Activated T-cell treated with anti-CD3 and anti-CD28 coated beads, Interleukin-2, amount 50 U/mL, for 1 hour (primary cell): ENCODE measurements around the gene CHST12.
A peak's percentile ranks its signal among the peaks of the same experiment; 100 is the strongest.
"Not testable (repeated sequence)": the region's sequence is repeated elsewhere in the genome, so short reads cannot be mapped to it uniquely, and the experiment has no call there.

Experiments used
- DNase-seq: peaks from one replicate; pipeline ENCODE4 v3.0.0-alpha.2; 2020

The CHST12 gene

DNA sequence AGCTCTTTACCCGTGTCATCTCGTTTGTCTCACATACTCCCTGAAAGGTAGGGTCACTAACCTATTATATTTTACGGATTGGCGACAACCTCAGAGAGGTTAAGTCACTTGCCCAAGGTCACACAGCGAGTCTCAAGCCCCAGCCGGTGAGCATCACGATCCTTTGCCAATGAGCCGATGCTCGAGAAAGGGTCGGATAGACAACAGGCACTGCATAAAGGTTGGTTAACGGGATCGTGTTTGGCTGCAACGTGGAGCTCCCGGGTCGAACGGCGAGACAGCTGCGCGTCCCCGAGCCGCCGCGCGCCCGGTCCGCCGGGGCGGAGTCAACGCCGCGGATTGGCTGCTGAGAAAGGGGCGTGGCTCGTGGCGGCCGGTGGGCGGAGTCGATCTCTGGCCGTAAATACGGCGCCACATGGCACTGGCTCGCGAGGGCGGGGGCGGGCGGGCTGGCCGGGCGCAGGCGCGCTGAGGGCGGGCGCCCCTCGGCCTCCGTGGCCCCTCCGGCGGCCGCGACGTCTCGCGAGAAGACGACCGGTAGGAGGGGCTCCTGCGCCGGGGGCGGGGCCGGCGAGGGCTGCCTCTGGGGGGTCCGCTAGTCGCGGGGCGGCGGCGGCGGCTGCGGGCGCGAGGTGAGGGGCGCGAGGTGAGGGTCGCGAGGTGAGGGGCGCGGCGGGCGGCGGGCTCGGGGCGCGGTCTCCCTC, at the start of gene CHST12:
Gene CHST12 (plus strand): TSS at position 598 of the 704 bp plus-strand sequence. CDS start 29,029 bp downstream, outside the sequence.
- peak; percentile 96 for DNase-seq

DNA sequence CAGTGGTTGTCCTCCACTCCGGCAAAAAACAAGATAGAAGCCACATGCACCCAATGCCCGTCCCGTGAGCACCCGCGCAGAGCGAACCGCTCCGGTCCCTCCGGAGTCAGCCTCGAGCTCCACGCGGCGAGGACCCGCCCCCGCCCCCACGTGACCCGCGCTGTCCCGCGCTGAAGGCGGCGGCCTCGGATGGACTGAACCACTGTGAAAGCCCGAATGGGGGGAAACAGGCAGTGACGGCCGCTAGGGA, 49.5 kb upstream of the CHST12 start:
- no peak for DNase-seq

DNA sequence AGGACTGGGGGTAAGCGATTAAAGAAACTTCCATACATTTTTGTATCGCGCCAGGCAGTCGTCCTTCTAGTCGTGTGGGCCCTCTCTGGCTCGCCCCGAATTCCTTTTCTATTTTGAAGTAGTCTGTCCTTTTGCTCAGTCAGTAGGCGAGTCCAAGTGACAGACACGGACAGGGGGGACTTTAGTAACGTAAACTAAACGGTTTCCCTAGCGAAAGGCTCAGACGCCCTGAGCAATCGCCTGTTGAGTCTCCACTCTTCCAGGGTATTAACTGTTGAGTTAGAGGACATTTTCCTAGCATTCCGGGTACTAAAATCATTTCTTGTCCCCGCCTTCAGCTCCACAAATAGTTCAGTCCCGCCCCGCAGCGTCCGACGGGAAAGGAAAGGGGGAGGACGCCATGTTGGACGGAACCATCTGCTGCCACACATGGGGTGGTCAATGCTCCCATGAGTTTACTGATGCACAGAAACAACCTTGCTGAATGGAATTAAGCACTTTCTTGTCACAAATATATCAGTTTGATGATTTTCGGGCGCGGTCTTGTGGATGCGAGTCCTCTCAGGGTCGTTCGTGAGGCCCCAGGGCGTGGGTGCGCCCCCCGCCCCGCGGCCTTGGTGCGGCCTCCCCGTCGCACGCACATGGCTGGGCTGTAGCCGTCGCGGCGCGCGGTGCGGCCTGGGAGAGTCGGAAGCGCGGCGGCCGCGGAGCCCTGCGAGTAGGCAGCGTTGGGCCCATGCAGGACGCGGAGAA, 49.0 kb upstream of the CHST12 start, which contains the start of gene EIF3B:
Gene EIF3B (plus strand): TSS at position 642 of the 753 bp plus-strand sequence. CDS start 95 bp downstream, at position 737.
- DNase-seq = peak; percentile 92

DNA sequence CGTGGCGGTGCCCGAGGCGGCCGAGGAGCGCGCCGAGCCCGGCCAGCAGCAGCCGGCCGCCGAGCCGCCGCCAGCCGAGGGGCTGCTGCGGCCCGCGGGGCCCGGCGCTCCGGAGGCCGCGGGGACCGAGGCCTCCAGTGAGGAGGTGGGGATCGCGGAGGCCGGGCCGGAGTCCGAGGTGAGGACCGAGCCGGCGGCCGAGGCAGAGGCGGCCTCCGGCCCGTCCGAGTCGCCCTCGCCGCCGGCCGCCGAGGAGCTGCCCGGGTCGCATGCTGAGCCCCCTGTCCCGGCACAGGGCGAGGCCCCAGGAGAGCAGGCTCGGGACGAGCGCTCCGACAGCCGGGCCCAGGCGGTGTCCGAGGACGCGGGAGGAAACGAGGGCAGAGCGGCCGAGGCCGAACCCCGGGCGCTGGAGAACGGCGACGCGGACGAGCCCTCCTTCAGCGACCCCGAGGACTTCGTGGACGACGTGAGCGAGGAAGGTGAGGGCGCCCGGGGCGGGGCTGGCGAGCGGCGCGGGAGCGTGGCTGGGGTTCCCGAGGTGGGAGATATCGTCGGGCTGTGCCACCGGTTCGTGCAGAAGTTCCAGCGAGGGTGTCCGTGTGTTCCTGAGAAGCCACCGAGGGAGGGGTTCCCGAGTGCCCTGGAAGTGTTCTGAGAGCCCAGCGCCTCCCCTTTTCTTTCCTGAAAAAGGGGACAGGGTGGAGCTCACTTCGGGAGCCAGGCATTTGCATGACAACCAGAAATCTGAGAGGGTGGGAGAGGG, 48.3 kb upstream of the CHST12 start:
- DNase-seq = peak; percentile 42

DNA sequence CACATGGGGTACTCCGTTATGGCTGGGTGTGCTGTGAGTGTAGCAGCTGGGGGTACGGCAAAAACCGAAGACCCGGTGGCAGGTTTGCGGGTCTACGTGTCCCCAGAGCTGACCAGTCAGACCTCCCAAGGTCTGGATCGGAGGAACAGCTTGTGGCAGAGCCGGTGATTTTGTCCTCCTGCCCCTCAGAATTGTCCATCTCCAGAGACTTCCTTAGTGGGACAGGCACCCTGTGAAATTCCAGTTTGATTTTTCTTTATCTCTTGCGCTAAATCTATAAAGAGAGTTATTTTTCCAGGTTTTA, 47.8 kb upstream of the CHST12 start:
- no peak for DNase-seq

- DNase-seq = no peak
These were observed 46.2 kb upstream of the CHST12 start for GRCh38 chr7:2357165-2357564.

- no peak for DNase-seq
These were observed 45.8 kb upstream of the CHST12 start for GRCh38 chr7:2357571-2357970.

GRCh38 chr7:2358968-2359527, 44.4 kb upstream of the CHST12 start:
- no peak for DNase-seq

DNA sequence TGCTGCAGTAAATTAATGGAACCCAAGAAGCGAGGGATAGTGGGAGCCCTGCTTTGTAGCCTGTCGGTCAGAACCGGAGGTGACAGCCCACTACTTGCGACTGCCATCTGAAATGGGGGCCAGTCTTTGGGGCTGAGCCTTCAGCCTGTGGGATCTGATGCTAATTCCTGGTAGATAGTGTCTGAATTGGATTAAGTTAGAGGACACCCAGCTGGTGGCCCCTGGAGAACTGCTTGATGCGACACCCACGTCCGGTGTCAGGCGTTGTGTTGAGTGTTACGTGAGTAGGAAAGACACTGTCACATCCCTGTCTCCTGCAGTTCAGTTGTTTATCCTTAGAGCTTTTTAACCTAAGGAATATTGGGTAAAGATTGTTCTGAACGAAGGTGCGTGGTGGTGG, 43.8 kb upstream of the CHST12 start:
- DNase-seq = no peak

DNA sequence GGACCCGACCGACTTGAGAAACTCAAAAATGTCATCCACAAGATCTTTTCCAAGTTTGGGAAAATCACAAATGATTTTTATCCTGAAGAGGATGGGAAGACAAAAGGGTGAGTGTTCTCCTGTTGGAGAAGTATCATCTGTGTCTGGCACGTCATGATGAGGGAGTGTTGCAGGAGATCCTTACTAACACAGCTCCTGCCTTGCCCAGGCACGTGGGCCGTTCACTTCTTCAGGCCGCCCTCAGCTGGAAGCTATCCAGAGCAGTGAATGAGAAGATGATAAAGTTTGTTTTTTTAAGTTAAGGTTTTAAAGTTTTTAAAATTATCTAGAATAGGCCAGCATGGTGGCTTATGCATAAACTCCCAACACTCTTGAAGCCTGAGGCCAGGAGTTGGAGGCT, 42.6 kb upstream of the CHST12 start:
- no peak for DNase-seq

GRCh38 chr7:2362385-2363088, 40.9 kb upstream of the CHST12 start:
- no peak for DNase-seq

DNA sequence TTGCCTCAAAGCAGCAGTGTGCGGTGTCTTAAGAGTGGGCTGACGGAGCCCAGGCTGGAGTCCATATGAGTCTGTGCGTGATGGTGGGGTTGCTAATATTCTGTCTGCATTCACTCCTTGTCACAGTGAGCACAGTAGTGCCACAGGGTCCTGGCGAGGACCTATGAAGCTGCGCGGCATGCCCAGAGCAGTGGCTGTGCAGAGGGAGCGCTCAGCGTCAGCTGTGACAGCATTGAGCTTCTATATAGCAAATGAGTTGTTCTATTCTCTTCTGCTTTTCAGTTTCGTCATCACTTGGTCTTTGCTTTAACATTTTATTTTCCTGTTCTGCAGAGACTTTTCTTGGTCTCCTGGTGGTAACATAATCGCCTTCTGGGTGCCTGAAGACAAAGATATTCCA, 34.3 kb upstream of the CHST12 start:
- DNase-seq = no peak

GRCh38 chr7:2371329-2371728, 32.1 kb upstream of the CHST12 start:
- no peak for DNase-seq

- no peak for DNase-seq
These were observed 30.7 kb upstream of the CHST12 start for GRCh38 chr7:2372724-2373123.

GRCh38 chr7:2373124-2373556, 30.3 kb upstream of the CHST12 start:
- no peak for DNase-seq

GRCh38 chr7:2373646-2374045, 29.8 kb upstream of the CHST12 start:
- no peak for DNase-seq

DNA sequence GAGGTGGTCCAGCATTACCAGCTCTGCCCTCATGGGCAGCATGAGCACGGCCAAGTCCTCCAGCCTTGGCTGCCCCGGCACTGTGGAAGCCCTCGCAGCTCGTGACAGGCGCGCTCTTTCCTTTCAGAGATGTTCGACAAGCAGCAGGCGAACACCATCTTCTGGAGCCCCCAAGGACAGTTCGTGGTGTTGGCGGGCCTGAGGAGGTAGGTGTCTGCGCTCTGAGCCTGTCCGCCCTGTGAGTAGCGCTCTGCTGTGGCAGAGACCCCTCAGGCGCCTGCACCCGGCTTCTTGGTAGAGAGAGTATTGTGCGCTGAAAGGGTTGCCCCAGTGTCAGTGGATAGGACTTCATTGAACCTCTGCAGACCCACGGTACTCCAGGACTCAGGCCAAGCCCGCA, 29.0 kb upstream of the CHST12 start:
- no peak for DNase-seq

DNA sequence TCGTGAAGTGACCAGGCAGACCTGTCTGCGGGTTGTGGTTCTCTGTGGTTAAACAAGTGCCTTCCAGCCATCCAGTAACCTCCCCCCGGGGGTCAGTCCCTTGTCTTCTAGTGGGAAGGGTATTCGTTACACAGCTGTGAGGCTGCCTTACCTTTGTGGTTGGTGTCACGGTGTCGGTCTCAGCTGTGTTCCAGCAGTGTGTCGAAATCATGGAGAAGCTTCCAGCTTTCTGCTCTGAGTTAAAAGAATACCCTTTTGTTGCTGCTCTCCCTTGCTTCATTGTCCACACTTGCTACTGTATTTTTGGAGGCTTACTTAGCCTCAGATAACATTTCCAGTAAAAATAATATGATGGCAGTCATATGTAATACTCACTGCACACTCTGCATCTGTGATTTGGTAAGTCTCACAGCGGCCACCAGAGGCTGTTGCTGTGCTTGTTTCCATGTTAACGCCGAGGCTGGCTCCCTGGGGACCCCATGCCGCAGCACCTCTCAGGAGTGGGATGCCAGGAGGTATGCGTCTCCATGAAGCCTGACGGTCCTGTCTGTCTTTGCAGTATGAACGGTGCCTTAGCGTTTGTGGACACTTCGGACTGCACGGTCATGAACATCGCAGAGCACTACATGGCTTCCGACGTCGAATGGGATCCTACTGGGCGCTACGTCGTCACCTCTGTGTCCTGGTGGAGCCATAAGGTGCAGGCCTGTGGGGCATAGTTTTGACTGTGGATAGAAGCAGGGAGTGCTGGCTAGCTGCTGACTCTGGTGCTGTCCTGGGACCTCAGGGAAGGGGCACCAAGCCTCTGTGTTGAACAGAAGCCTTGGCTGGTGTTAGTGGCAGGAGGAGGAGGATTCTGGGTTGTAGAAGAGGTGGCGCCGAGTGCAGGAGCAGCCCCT, 28.3 kb upstream of the CHST12 start:
- no peak for DNase-seq

- DNase-seq = no peak
These were observed 26.9 kb upstream of the CHST12 start for GRCh38 chr7:2376351-2377154.

GRCh38 chr7:2377492-2377891, 25.9 kb upstream of the CHST12 start:
- DNase-seq = not testable (repeated sequence)

- DNase-seq = not testable (repeated sequence)
These were observed 25.3 kb upstream of the CHST12 start for GRCh38 chr7:2378125-2378524.
